ENCODE data around the gene SWAP70.
A peak's percentile ranks its signal among the peaks of the same experiment; 100 is the strongest.
"Not testable (repeated sequence)": the region's sequence is repeated elsewhere in the genome, so short reads cannot be mapped to it uniquely, and the experiment has no call there.

The SWAP70 gene

GRCh38 chr11:9663699-9664275 lies at the start of gene SWAP70:
SWAP70 (plus strand) TSS chr11:9664077; CDS start chr11:9664180, 103 bp downstream.
- Histone ChIP-seq H3K4me1 (ENCODE audit: control insufficient read depth, insufficient read depth, low read length) (0 out of 2 replicates have a peak, but pooled peaks cover 3% of the 10 kb centered on the region), H3K27me3 (ENCODE audit: control insufficient read depth, insufficient read depth, low read length) (no peaks in the 10 kb centered on the region), H3K9ac (ENCODE audit: low read length) (peak within 1 kb of the TSS; percentile 82), H3K4me3 (ENCODE audit: low read depth, low read length) (peak within 1 kb of the TSS; percentile 97), H3K27ac (ENCODE audit: low read depth, low read length) (peak within 1 kb of the TSS; percentile 64; the same call in 1 of the 2 replicates), H3K9me3 (ENCODE audit: control insufficient read depth, insufficient read depth, low read depth, low read length) (peaks cover 2% of the 10 kb centered on the region; the same call in 1 of the 2 replicates), H3K36me3 (ENCODE audit: control insufficient read depth, insufficient read depth, low read length) (0 out of 2 replicates have a peak, but pooled peaks cover 4% of the 10 kb centered on the region)

GRCh38 chr11:9615031-9615451 lies 48.8 kb upstream of the SWAP70 start:
- Histone ChIP-seq H3K4me1 (ENCODE audit: control insufficient read depth, insufficient read depth, low read length) (peaks cover 29% of the 10 kb centered on the region), H3K9me3 (ENCODE audit: control insufficient read depth, insufficient read depth, low read depth, low read length) (no peaks in the 10 kb centered on the region), H3K27ac (ENCODE audit: low read depth, low read length) (no peak overlapping the region), H3K36me3 (ENCODE audit: control insufficient read depth, insufficient read depth, low read length) (no peaks in the 10 kb centered on the region), H3K4me3 (ENCODE audit: low read depth, low read length) (no peak overlapping the region), H3K9ac (ENCODE audit: low read length) (no peak overlapping the region), H3K27me3 (ENCODE audit: control insufficient read depth, insufficient read depth, low read length) (no peaks in the 10 kb centered on the region)

GRCh38 chr11:9616042-9616675 lies 47.7 kb upstream of the SWAP70 start:
- no peak overlapping the region for H3K27ac ChIP-seq (ENCODE audit: low read depth, low read length)
- H3K36me3 ChIP-seq (ENCODE audit: control insufficient read depth, insufficient read depth, low read length): no peaks in the 10 kb centered on the region
- H3K4me1 ChIP-seq (ENCODE audit: control insufficient read depth, insufficient read depth, low read length): peaks cover 29% of the 10 kb centered on the region
- H3K9ac ChIP-seq (ENCODE audit: low read length): no peak overlapping the region
- no peaks in the 10 kb centered on the region for H3K27me3 ChIP-seq (ENCODE audit: control insufficient read depth, insufficient read depth, low read length)
- H3K9me3 ChIP-seq (ENCODE audit: control insufficient read depth, insufficient read depth, low read depth, low read length): no peaks in the 10 kb centered on the region
- no peak overlapping the region for H3K4me3 ChIP-seq (ENCODE audit: low read depth, low read length)

GRCh38 chr11:9616858-9617257 lies 47.0 kb upstream of the SWAP70 start:
- Histone ChIP-seq H3K9ac (ENCODE audit: low read length) (no peak overlapping the region), H3K9me3 (ENCODE audit: control insufficient read depth, insufficient read depth, low read depth, low read length) (no peaks in the 10 kb centered on the region), H3K4me3 (ENCODE audit: low read depth, low read length) (no peak overlapping the region), H3K27me3 (ENCODE audit: control insufficient read depth, insufficient read depth, low read length) (no peaks in the 10 kb centered on the region), H3K4me1 (ENCODE audit: control insufficient read depth, insufficient read depth, low read length) (peaks cover 29% of the 10 kb centered on the region), H3K27ac (ENCODE audit: low read depth, low read length) (no peak overlapping the region), H3K36me3 (ENCODE audit: control insufficient read depth, insufficient read depth, low read length) (no peaks in the 10 kb centered on the region)

GRCh38 chr11:9617940-9618339 lies 45.9 kb upstream of the SWAP70 start:
- Histone ChIP-seq H3K36me3 (ENCODE audit: control insufficient read depth, insufficient read depth, low read length) (no peaks in the 10 kb centered on the region), H3K27ac (ENCODE audit: low read depth, low read length) (no peak overlapping the region), H3K9ac (ENCODE audit: low read length) (no peak overlapping the region), H3K4me1 (ENCODE audit: control insufficient read depth, insufficient read depth, low read length) (peaks cover 24% of the 10 kb centered on the region), H3K9me3 (ENCODE audit: control insufficient read depth, insufficient read depth, low read depth, low read length) (no peaks in the 10 kb centered on the region), H3K27me3 (ENCODE audit: control insufficient read depth, insufficient read depth, low read length) (no peaks in the 10 kb centered on the region), H3K4me3 (ENCODE audit: low read depth, low read length) (no peak overlapping the region)

- peaks cover 18% of the 10 kb centered on the region for H3K4me1 ChIP-seq (ENCODE audit: control insufficient read depth, insufficient read depth, low read length)
- H3K9me3 ChIP-seq (ENCODE audit: control insufficient read depth, insufficient read depth, low read depth, low read length): no peaks in the 10 kb centered on the region
- H3K27ac ChIP-seq (ENCODE audit: low read depth, low read length): no peak overlapping the region
- no peak overlapping the region for H3K4me3 ChIP-seq (ENCODE audit: low read depth, low read length)
- H3K9ac ChIP-seq (ENCODE audit: low read length): no peak overlapping the region
- H3K27me3 ChIP-seq (ENCODE audit: control insufficient read depth, insufficient read depth, low read length): no peaks in the 10 kb centered on the region
- no peaks in the 10 kb centered on the region for H3K36me3 ChIP-seq (ENCODE audit: control insufficient read depth, insufficient read depth, low read length)
Observed at GRCh38 chr11:9619004-9619403, 44.9 kb upstream of the SWAP70 start.

GRCh38 chr11:9619971-9620370 lies 43.9 kb upstream of the SWAP70 start:
- Histone ChIP-seq H3K9ac (ENCODE audit: low read length) (no peak overlapping the region), H3K4me1 (ENCODE audit: control insufficient read depth, insufficient read depth, low read length) (peaks cover 10% of the 10 kb centered on the region)

GRCh38 chr11:9622353-9622752 lies 41.5 kb upstream of the SWAP70 start:
- H3K36me3 ChIP-seq (ENCODE audit: control insufficient read depth, insufficient read depth, low read length); H3K9me3 ChIP-seq (ENCODE audit: control insufficient read depth, insufficient read depth, low read depth, low read length); H3K27ac ChIP-seq (ENCODE audit: low read depth, low read length); H3K4me3 ChIP-seq (ENCODE audit: low read depth, low read length); H3K9ac ChIP-seq (ENCODE audit: low read length); H3K27me3 ChIP-seq (ENCODE audit: control insufficient read depth, insufficient read depth, low read length): not testable (repeated sequence)
- H3K4me1 ChIP-seq (ENCODE audit: control insufficient read depth, insufficient read depth, low read length): peaks cover 20% of the 10 kb centered on the region

More at GRCh38 chr11:9619971-9620370, 43.9 kb upstream of the SWAP70 start:
- H3K27ac ChIP-seq (ENCODE audit: low read depth, low read length): no peak overlapping the region
- no peak overlapping the region for H3K4me3 ChIP-seq (ENCODE audit: low read depth, low read length)
- H3K36me3 ChIP-seq (ENCODE audit: control insufficient read depth, insufficient read depth, low read length): no peaks in the 10 kb centered on the region
- H3K27me3 ChIP-seq (ENCODE audit: control insufficient read depth, insufficient read depth, low read length): no peaks in the 10 kb centered on the region
- H3K9me3 ChIP-seq (ENCODE audit: control insufficient read depth, insufficient read depth, low read depth, low read length): no peaks in the 10 kb centered on the region

GRCh38 chr11:9623053-9623452 lies 40.8 kb upstream of the SWAP70 start:
- H3K27me3 ChIP-seq (ENCODE audit: control insufficient read depth, insufficient read depth, low read length); H3K36me3 ChIP-seq (ENCODE audit: control insufficient read depth, insufficient read depth, low read length); H3K4me3 ChIP-seq (ENCODE audit: low read depth, low read length); H3K9ac ChIP-seq (ENCODE audit: low read length); H3K27ac ChIP-seq (ENCODE audit: low read depth, low read length); H3K9me3 ChIP-seq (ENCODE audit: control insufficient read depth, insufficient read depth, low read depth, low read length): not testable (repeated sequence)
- H3K4me1 ChIP-seq (ENCODE audit: control insufficient read depth, insufficient read depth, low read length): peaks cover 27% of the 10 kb centered on the region

- Histone ChIP-seq H3K9me3 (ENCODE audit: control insufficient read depth, insufficient read depth, low read depth, low read length) (no peaks in the 10 kb centered on the region), H3K4me3 (ENCODE audit: low read depth, low read length) (no peak overlapping the region), H3K4me1 (ENCODE audit: control insufficient read depth, insufficient read depth, low read length) (peaks cover 35% of the 10 kb centered on the region), H3K9ac (ENCODE audit: low read length) (no peak overlapping the region), H3K27me3 (ENCODE audit: control insufficient read depth, insufficient read depth, low read length) (no peaks in the 10 kb centered on the region), H3K27ac (ENCODE audit: low read depth, low read length) (no peak overlapping the region), H3K36me3 (ENCODE audit: control insufficient read depth, insufficient read depth, low read length) (no peaks in the 10 kb centered on the region)
Observed at GRCh38 chr11:9624448-9624847, 39.4 kb upstream of the SWAP70 start.

GRCh38 chr11:9625162-9625561 lies 38.7 kb upstream of the SWAP70 start:
- H3K9ac ChIP-seq (ENCODE audit: low read length): no peak overlapping the region
- no peaks in the 10 kb centered on the region for H3K36me3 ChIP-seq (ENCODE audit: control insufficient read depth, insufficient read depth, low read length)
- H3K9me3 ChIP-seq (ENCODE audit: control insufficient read depth, insufficient read depth, low read depth, low read length): no peaks in the 10 kb centered on the region
- no peak overlapping the region for H3K4me3 ChIP-seq (ENCODE audit: low read depth, low read length)
- no peak overlapping the region for H3K27ac ChIP-seq (ENCODE audit: low read depth, low read length)
- no peaks in the 10 kb centered on the region for H3K27me3 ChIP-seq (ENCODE audit: control insufficient read depth, insufficient read depth, low read length)
- H3K4me1 ChIP-seq (ENCODE audit: control insufficient read depth, insufficient read depth, low read length): peaks cover 35% of the 10 kb centered on the region
